ENCODE data around the gene ARHGEF11.

The ARHGEF11 gene

DNA sequence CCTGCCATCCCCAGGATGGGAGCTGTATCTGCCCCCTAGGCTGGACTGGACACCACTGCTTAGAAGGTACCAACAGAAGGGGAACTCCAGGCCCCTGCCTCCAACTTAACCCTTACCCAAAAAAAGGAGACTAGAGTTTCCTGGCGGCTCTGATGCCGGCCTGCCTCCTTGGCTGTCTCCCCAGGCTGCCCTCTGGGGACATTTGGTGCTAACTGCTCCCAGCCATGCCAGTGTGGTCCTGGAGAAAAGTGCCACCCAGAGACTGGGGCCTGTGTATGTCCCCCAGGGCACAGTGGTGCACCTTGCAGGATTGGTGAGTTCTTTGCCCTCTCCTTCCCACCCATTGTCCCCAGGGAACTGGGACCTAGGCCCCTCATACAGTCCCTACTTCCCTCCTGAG lies 133.2 kb downstream of the ARHGEF11 start:
- Histone ChIP-seq H3K4me1 (ENCODE audit: insufficient read depth, low read length) (peaks cover 3% of the 10 kb centered on the region; the same call in 1 of the 2 replicates), H3K27ac (ENCODE audit: low read length) (no peak overlapping the region), H3K4me3 (ENCODE audit: low read depth in 1 of 2, low read length in 2 of 2) (no peak overlapping the region), H4K20me1 (ENCODE audit: insufficient read depth, low read length) (peaks cover 13% of the 10 kb centered on the region), H3K4me2 (ENCODE audit: insufficient read depth, low read length) (no peak overlapping the region), H3K36me3 (ENCODE audit: insufficient read depth, low read length) (no peaks in the 10 kb centered on the region), H3K9ac (ENCODE audit: low read depth, low read length) (no peak overlapping the region), H2AFZ (ENCODE audit: low read depth, low read length) (no peak overlapping the region), H3K79me2 (ENCODE audit: insufficient read depth, low read length) (no peaks in the 10 kb centered on the region), H3K9me3 (ENCODE audit: insufficient read depth, low read length, severe bottlenecking) (no peaks in the 10 kb centered on the region), H3K27me3 (ENCODE audit: insufficient read depth, low read length, poor library complexity) (no peaks in the 10 kb centered on the region)
- no peak for ATAC-seq (ENCODE audit: insufficient read depth, low read depth)
- DNase-seq, result no peak
- TF ChIP-seq EZH2 (IDR thresholded peaks at IDR 0.05; ENCODE audit: borderline replicate concordance, low read depth, low read length, severe bottlenecking), result no peak
- TF ChIP-seq, protein P1, sequence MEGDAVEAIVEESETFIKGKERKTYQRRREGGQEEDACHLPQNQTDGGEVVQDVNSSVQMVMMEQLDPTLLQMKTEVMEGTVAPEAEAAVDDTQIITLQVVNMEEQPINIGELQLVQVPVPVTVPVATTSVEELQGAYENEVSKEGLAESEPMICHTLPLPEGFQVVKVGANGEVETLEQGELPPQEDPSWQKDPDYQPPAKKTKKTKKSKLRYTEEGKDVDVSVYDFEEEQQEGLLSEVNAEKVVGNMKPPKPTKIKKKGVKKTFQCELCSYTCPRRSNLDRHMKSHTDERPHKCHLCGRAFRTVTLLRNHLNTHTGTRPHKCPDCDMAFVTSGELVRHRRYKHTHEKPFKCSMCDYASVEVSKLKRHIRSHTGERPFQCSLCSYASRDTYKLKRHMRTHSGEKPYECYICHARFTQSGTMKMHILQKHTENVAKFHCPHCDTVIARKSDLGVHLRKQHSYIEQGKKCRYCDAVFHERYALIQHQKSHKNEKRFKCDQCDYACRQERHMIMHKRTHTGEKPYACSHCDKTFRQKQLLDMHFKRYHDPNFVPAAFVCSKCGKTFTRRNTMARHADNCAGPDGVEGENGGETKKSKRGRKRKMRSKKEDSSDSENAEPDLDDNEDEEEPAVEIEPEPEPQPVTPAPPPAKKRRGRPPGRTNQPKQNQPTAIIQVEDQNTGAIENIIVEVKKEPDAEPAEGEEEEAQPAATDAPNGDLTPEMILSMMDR (IDR thresholded peaks at IDR 0.05; ENCODE audit: borderline replicate concordance, extremely low read depth, low read length, poor library complexity, severe bottlenecking), result no peak

DNA sequence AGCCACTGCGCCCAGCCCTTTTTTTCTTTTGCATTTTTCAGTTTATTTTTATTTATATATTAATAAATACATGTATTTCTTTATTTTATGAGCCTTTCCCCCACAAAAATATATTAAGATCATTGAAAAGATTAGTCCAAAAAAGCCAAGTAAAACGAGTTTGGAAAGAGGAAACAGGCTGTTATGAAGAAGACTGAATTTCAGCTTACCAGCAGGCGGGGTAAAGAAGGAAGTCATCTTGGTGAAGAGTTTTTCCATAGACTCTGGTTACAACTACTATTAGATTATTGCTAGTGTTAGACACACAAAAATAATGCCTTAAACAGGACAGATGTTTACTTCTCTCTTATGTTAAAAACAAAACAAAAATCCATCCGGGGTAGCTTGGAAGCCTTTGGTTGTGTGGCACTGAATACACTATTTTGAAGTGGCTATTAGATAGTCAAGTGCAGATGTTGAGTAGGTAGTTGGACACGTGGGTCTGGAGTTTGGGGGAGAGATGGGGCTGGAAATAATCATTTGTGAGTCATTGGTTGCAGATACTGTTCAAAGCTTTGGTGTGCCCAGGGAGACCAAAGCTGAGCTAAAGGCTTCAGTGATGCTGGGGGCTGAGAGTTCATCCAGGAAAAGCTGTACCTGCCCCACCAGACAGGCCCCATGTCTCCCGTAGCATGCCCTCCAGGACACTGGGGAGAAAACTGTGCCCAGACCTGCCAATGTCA lies 133.8 kb downstream of the ARHGEF11 start:
- Histone ChIP-seq H3K4me2 (ENCODE audit: insufficient read depth, low read length) (no peak overlapping the region), H3K4me1 (ENCODE audit: insufficient read depth, low read length) (peaks cover 3% of the 10 kb centered on the region; the same call in 1 of the 2 replicates), H3K4me3 (ENCODE audit: low read depth in 1 of 2, low read length in 2 of 2) (no peak overlapping the region), H4K20me1 (ENCODE audit: insufficient read depth, low read length) (peaks cover 13% of the 10 kb centered on the region), H3K27me3 (ENCODE audit: insufficient read depth, low read length, poor library complexity) (no peaks in the 10 kb centered on the region), H3K9ac (ENCODE audit: low read depth, low read length) (no peak overlapping the region), H3K79me2 (ENCODE audit: insufficient read depth, low read length) (no peaks in the 10 kb centered on the region), H3K36me3 (ENCODE audit: insufficient read depth, low read length) (no peaks in the 10 kb centered on the region), H3K9me3 (ENCODE audit: insufficient read depth, low read length, severe bottlenecking) (no peaks in the 10 kb centered on the region), H3K27ac (ENCODE audit: low read length) (no peak overlapping the region), H2AFZ (ENCODE audit: low read depth, low read length) (no peak overlapping the region)
- no peak for ATAC-seq (ENCODE audit: insufficient read depth, low read depth)
- no peak for DNase-seq
- TF ChIP-seq, protein P1 (IDR thresholded peaks at IDR 0.05; ENCODE audit: borderline replicate concordance, extremely low read depth, low read length, poor library complexity, severe bottlenecking), result no peak
- no peak for TF ChIP-seq EZH2 (IDR thresholded peaks at IDR 0.05; ENCODE audit: borderline replicate concordance, low read depth, low read length, severe bottlenecking)

DNA sequence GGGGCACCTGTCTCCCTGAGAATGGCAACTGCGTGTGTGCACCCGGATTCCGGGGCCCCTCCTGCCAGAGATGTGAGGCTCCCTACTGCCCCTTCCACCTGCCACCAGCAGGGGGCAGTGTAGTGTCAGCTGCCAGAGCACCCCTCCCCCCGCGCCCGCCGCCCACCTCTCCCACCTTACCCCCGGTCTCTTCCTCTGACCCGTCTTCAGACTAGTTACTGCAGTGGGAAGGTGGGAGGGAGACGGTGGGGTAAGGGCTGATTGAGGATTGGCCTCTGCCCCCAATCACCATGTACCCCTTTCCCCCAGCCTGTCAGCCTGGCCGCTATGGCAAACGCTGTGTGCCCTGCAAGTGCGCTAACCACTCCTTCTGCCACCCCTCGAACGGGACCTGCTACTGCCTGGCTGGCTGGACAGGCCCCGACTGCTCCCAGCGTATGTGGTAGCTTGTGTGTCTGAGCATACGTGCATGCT lies 135.2 kb downstream of the ARHGEF11 start:
- no peaks in the 10 kb centered on the region for H3K27me3 ChIP-seq (ENCODE audit: insufficient read depth, low read length, poor library complexity)
- H3K4me1 ChIP-seq (ENCODE audit: insufficient read depth, low read length), result peaks cover 3% of the 10 kb centered on the region; the same call in 1 of the 2 replicates
- no peak overlapping the region for H2AFZ ChIP-seq (ENCODE audit: low read depth, low read length)
- TF ChIP-seq, protein P1 (IDR thresholded peaks at IDR 0.05; ENCODE audit: borderline replicate concordance, extremely low read depth, low read length, poor library complexity, severe bottlenecking), result peak; percentile 83
- no peak for TF ChIP-seq EZH2 (IDR thresholded peaks at IDR 0.05; ENCODE audit: borderline replicate concordance, low read depth, low read length, severe bottlenecking)
- no peak overlapping the region for H3K4me2 ChIP-seq (ENCODE audit: insufficient read depth, low read length)
- ATAC-seq (ENCODE audit: insufficient read depth, low read depth) (peak; percentile 81), DNase-seq (peak; percentile 66)
- no peak overlapping the region for H3K27ac ChIP-seq (ENCODE audit: low read length)
- peaks cover 13% of the 10 kb centered on the region for H4K20me1 ChIP-seq (ENCODE audit: insufficient read depth, low read length)
- H3K4me3 ChIP-seq (ENCODE audit: low read depth in 1 of 2, low read length in 2 of 2), result no peak overlapping the region
- no peaks in the 10 kb centered on the region for H3K79me2 ChIP-seq (ENCODE audit: insufficient read depth, low read length)
- no peak overlapping the region for H3K9ac ChIP-seq (ENCODE audit: low read depth, low read length)
- no peaks in the 10 kb centered on the region for H3K36me3 ChIP-seq (ENCODE audit: insufficient read depth, low read length)
- no peaks in the 10 kb centered on the region for H3K9me3 ChIP-seq (ENCODE audit: insufficient read depth, low read length, severe bottlenecking)

Data from DND-41 (cell line).